ENCODE results near the gene GLIPR1.
"Not testable (repeated sequence)": the region's sequence is repeated elsewhere in the genome, so short reads cannot be mapped to it uniquely, and the experiment has no call there.

Gene GLIPR1

GRCh38 chr12:75439930-75440329 lies 40.6 kb upstream of the GLIPR1 start:
- TF ChIP-seq ISL1 (CRISPR knock-in tag; IDR thresholded peaks at IDR 0.05): peak; percentile 34; the same call in 1 of the 2 replicates
- no peak for TF ChIP-seq ZNF70 (CRISPR knock-in tag; IDR thresholded peaks at IDR 0.05)
- no peak for TF ChIP-seq TCF4 (CRISPR knock-in tag; IDR thresholded peaks at IDR 0.05; ENCODE audit: borderline replicate concordance)
- ATAC-seq: peak; percentile 80

GRCh38 chr12:75441687-75442449 lies 38.7 kb upstream of the GLIPR1 start:
- not testable (repeated sequence) for ATAC-seq

- not testable (repeated sequence) for ATAC-seq
Measured at GRCh38 chr12:75442454-75442853, 38.1 kb upstream of the GLIPR1 start.

GRCh38 chr12:75443709-75444108 lies 36.8 kb upstream of the GLIPR1 start:
- ATAC-seq: no peak
- TF ChIP-seq SNAI2 (CRISPR knock-in tag; IDR thresholded peaks at IDR 0.05): no peak
- TF ChIP-seq ZC3H10 (CRISPR knock-in tag; IDR thresholded peaks at IDR 0.05): no peak
- TF ChIP-seq ZNF70 (CRISPR knock-in tag; IDR thresholded peaks at IDR 0.05): no peak
- TF ChIP-seq BACH2 (CRISPR knock-in tag; IDR thresholded peaks at IDR 0.05; ENCODE audit: borderline replicate concordance): no peak
- no peak for TF ChIP-seq CREB5 (CRISPR knock-in tag; IDR thresholded peaks at IDR 0.05; ENCODE audit: low read depth)
- TF ChIP-seq PPARA (CRISPR knock-in tag; IDR thresholded peaks at IDR 0.05; ENCODE audit: borderline replicate concordance): no peak
- no peak for TF ChIP-seq CSDC2 (CRISPR knock-in tag; IDR thresholded peaks at IDR 0.05)
- TF ChIP-seq GLIS3 (CRISPR knock-in tag; IDR thresholded peaks at IDR 0.05): no peak
- no peak for TF ChIP-seq ISL1 (CRISPR knock-in tag; IDR thresholded peaks at IDR 0.05)
- no peak for TF ChIP-seq CSRNP3 (CRISPR knock-in tag; IDR thresholded peaks at IDR 0.05)

- ATAC-seq: peak; percentile 46
- no peak for TF ChIP-seq CREB5 (CRISPR knock-in tag; IDR thresholded peaks at IDR 0.05; ENCODE audit: low read depth)
- TF ChIP-seq POU6F1 (CRISPR knock-in tag; IDR thresholded peaks at IDR 0.05; ENCODE audit: borderline replicate concordance, low read depth): no peak
- TF ChIP-seq ESRRG (CRISPR knock-in tag; IDR thresholded peaks at IDR 0.05): no peak
- TF ChIP-seq ZC3H10 (CRISPR knock-in tag; IDR thresholded peaks at IDR 0.05): no peak
- TF ChIP-seq CSRNP3 (CRISPR knock-in tag; IDR thresholded peaks at IDR 0.05): no peak
- no peak for TF ChIP-seq GLIS3 (CRISPR knock-in tag; IDR thresholded peaks at IDR 0.05)
- TF ChIP-seq ZNF70 (CRISPR knock-in tag; IDR thresholded peaks at IDR 0.05): no peak
- no peak for TF ChIP-seq OSR1 (CRISPR knock-in tag; IDR thresholded peaks at IDR 0.05)
- no peak for TF ChIP-seq RARB (CRISPR knock-in tag; IDR thresholded peaks at IDR 0.05)
- no peak for TF ChIP-seq TCF4 (CRISPR knock-in tag; IDR thresholded peaks at IDR 0.05; ENCODE audit: borderline replicate concordance)
- no peak for TF ChIP-seq PATZ1 (CRISPR knock-in tag; IDR thresholded peaks at IDR 0.05; ENCODE audit: borderline replicate concordance)
Measured at GRCh38 chr12:75444429-75445136, 36.0 kb upstream of the GLIPR1 start.

- ATAC-seq: not testable (repeated sequence)
Measured at GRCh38 chr12:75445137-75445507, 35.4 kb upstream of the GLIPR1 start.
